AG04450 (cell line): ENCODE results near the gene PATE1. TPM values are rescaled to one million over a fixed set of nuclear protein-coding genes. Genes with fewer than 3 reads are reported as not detected.
"Not testable (repeated sequence)": the region's sequence is repeated elsewhere in the genome, so short reads cannot be mapped to it uniquely, and the experiment has no call there.

Source experiments
- CTCF ChIA-PET: fragments of 300-600, 350-600 bp; formaldehyde crosslinking; extraction: SDS; loops from one replicate; lab custom pipeline; 2022; ENCODE audit warnings: antibody characterized with exemption, inconsistent platforms; lab: Charles Lee
- POLR2A ChIA-PET: fragments of 350-600 bp; formaldehyde crosslinking; extraction: SDS; loops from one replicate; lab custom pipeline; 2021; ENCODE audit warnings: antibody characterized with exemption, inconsistent platforms; lab: Yijun Ruan, JAX
- DNase-seq: peaks from one replicate; pipeline ENCODE4 v3.0.0-alpha.2; 2011; ENCODE audit warnings: low read depth, low spot score
- H3K27ac ChIP-seq: one replicate; pipeline ENCODE4 v1.5.1; 2012; ENCODE audit warnings: low read depth, low read length, control low read depth
- H3K27me3 ChIP-seq: one replicate; pipeline ENCODE4 v1.6.0; 2012; ENCODE audit warnings: low read length; ENCODE audit not compliant: control insufficient read depth, insufficient read depth
- H3K4me3 ChIP-seq: 2 replicates; pipeline ENCODE4 v1.5.1; 2011; ENCODE audit warnings: mild to moderate bottlenecking, low read depth, low read length, control low read depth
- H3K9me3 ChIP-seq: 2 replicates; pipeline ENCODE4 v1.5.1; 2012; ENCODE audit warnings: low read length; ENCODE audit not compliant: control insufficient read depth, insufficient read depth
- polyA minus RNA-seq: library from RNA; depleted of rRNA, polyadenylated mRNA; stranded (reverse); fragments of >200 nt; gene quantifications from 2 replicates; pipeline ENCODE4 v1.2.3, GENCODE V29; 2011; rRNA and poly(A)+ RNA removed
- polyA plus RNA-seq: library from polyadenylated mRNA; depleted of rRNA; stranded (reverse); fragments of >200 nt; gene quantifications from 2 replicates; pipeline ENCODE4 v1.2.3, GENCODE V29; 2011; rRNA removed
- TF ChIP-seq, protein P1 (sequence below): IDR thresholded peaks from 2 replicates; pipeline ENCODE4 v1.5.1; 2011; ENCODE audit warnings: low read depth, low read length, control low read depth, inconsistent platforms

The PATE1 gene, protein sequence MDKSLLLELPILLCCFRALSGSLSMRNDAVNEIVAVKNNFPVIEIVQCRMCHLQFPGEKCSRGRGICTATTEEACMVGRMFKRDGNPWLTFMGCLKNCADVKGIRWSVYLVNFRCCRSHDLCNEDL
- polyA plus RNA-seq (not detected in 2 replicates), polyA minus RNA-seq (not detected in 2 replicates)

- POLR2A ChIA-PET = no interaction called here
- H3K9me3 ChIP-seq = no peaks in the 10 kb centered on the region
- H3K27ac ChIP-seq = no peak within 1 kb of the TSS
- H3K4me3 ChIP-seq = no peak within 1 kb of the TSS
- peaks cover 4% of the 10 kb centered on the region for H3K27me3 ChIP-seq
- TF ChIP-seq, protein P1, sequence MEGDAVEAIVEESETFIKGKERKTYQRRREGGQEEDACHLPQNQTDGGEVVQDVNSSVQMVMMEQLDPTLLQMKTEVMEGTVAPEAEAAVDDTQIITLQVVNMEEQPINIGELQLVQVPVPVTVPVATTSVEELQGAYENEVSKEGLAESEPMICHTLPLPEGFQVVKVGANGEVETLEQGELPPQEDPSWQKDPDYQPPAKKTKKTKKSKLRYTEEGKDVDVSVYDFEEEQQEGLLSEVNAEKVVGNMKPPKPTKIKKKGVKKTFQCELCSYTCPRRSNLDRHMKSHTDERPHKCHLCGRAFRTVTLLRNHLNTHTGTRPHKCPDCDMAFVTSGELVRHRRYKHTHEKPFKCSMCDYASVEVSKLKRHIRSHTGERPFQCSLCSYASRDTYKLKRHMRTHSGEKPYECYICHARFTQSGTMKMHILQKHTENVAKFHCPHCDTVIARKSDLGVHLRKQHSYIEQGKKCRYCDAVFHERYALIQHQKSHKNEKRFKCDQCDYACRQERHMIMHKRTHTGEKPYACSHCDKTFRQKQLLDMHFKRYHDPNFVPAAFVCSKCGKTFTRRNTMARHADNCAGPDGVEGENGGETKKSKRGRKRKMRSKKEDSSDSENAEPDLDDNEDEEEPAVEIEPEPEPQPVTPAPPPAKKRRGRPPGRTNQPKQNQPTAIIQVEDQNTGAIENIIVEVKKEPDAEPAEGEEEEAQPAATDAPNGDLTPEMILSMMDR = no peak
- no peak for DNase-seq
- CTCF ChIA-PET = no interaction called here
Observed at GRCh38 chr11:125745979-125746378, at the start of gene PATE1. Gene PATE1, plus strand, starts transcription at chr11:125746279. Its CDS starts 26 bp downstream, at chr11:125746305.

DNA sequence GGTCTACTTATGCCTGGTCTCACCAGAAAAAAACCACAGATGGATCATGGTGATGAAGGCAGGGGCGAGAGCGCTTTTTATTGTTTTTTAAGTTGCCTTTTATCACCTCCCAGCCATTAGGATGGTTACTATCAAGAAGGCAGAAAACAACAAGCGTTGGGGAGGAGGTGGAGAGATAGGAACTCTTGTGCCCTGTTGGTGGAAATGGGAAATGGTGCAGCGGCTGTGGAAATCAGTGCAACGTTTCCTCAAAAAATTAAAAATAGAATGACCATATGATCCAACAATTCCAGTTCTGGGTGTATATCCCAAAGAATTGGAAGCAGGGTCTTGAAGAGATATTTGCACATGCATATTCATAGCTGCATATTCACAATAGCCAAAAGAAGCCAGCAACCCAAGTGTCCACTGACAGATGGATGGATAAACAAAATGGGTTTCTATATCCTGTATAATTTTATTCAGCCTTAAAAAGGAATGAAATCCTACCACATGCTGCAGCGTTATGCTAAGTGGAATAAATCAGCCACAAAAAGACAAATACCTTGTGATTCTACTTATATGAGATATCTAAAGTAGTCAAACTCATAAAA is 45.0 kb upstream of the PATE1 start:
- DNase-seq = no peak
- Histone ChIP-seq H3K27me3 (peaks cover 2% of the 10 kb centered on the region), H3K9me3 (no peaks in the 10 kb centered on the region), H3K27ac (no peak overlapping the region), H3K4me3 (no peak overlapping the region)
- ChIA-PET CTCF (no interaction called here), POLR2A (no interaction called here)
- TF ChIP-seq, protein P1 = no peak

DNA sequence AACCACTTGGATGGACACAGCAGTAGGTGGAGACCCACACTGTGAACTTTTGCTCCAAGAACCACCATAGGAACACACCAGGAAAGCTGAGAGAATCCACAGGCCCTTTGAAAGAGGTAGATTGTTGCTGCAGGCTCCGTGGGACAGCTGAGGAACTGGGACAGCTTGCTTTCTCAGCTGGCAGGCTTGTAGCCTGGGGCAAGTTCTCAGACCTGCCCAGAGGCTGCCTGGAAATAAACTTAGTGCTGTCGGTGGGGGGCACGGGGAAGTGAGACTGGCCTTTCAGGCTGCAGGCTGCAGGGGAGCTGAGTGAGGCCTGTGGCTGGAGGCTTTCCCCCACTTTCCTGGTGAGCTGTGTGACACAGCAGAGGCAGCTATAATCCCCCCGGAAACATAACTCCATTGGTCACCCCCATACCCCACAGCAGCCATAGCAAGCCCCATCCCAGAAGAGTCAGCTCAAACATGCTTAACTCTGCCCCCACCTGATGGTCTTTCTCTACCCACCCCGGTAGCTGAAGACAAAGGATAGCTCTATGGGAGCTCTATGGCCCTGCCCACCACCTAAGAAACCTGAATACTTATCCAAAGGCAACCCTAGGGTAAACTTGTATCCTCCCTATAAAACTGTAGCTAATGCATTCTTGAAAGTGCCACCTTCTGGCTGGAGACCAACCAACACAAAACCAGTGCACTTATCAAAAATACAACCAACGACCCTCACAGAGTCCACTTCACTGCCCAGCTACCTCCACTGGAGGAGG is 44.0 kb upstream of the PATE1 start:
- Histone ChIP-seq H3K4me3 (no peak overlapping the region), H3K27me3 (peaks cover 2% of the 10 kb centered on the region), H3K9me3 (no peaks in the 10 kb centered on the region), H3K27ac (no peak overlapping the region)
- ChIA-PET CTCF (interaction anchor here (1.5 to 1.6 kb wide), 2 partner anchors 22 to 75 kb away, joined by 4 to 5 read pairs; no protein-coding TSS in a partner anchor), POLR2A (no interaction called here)
- DNase-seq = no peak
- TF ChIP-seq, protein P1 = no peak

DNA sequence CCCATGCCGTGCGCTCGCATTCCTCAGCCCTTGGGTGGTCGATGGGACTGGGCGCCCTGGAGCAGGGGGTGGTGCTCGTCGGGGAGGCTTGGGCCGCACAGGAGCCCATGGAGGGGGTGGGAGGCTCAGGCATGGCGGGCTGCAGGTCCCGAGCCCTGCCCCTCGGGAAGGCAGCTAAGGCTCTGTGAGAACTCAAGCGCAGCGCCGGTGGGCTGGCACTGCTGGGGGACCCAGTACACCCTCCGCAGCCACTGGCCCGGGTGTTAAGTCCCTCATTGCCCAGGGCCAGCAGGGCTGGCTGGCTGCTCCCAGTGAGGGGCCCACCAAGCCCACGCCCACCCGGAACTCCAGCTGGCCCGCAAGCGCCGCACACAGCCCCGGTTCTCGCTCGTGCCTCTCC is 41.4 kb upstream of the PATE1 start:
- CTCF ChIA-PET, POLR2A ChIA-PET: not testable (repeated sequence)

GRCh38 chr11:125720781-125721180 is 25.3 kb upstream of the PATE1 start:
- POLR2A ChIA-PET = no interaction called here

More for the DNA sequence above, 41.4 kb upstream of the PATE1 start:
- not testable (repeated sequence) for H3K9me3 ChIP-seq, DNase-seq, H3K4me3 ChIP-seq, H3K27me3 ChIP-seq, H3K27ac ChIP-seq

More at GRCh38 chr11:125720781-125721180, 25.3 kb upstream of the PATE1 start:
- Histone ChIP-seq H3K9me3 (no peaks in the 10 kb centered on the region), H3K27me3 (no peaks in the 10 kb centered on the region), H3K27ac (no peak overlapping the region), H3K4me3 (no peak overlapping the region)
- CTCF ChIA-PET = no interaction called here
- TF ChIP-seq, protein P1 = no peak
- DNase-seq = no peak
